Left renal pelvis (tissue), 4 donors: ENCODE data around the gene SPACA4. TPM values are rescaled to one million over a fixed set of nuclear protein-coding genes. Genes with fewer than 3 reads are reported as not detected.
"Not testable (repeated sequence)": the region's sequence is repeated elsewhere in the genome, so short reads cannot be mapped to it uniquely, and the experiment has no call there.

Experiments
- DNase-seq, 4 donors: peaks; one replicate each; pipeline ENCODE4 v3.0.0-alpha.2; 2013; ENCODE audit warnings: low read depth in 4 of 4, low spot score in 3 of 4
- polyA plus RNA-seq, 4 donors: library from polyadenylated mRNA; unstranded; fragments of 120-200 nt; gene quantifications; one replicate each; pipeline ENCODE4 v1.2.1, GENCODE V29; 2013; ENCODE audit not compliant: insufficient read length in 4 of 4

Gene SPACA4
- under 1 TPM in 1 of 4 donors, not detected in 3; 0.15 TPM for polyA plus RNA-seq

- DNase-seq, result no peak
Measured at GRCh38 chr19:48606463-48607358, at the start of gene SPACA4. SPACA4 (plus strand) TSS chr19:48606742; CDS start chr19:48606979, 237 bp downstream.

- no peak for DNase-seq
Measured at GRCh38 chr19:48556825-48557224, 49.7 kb upstream of the SPACA4 start.

GRCh38 chr19:48558018-48558684 lies 48.4 kb upstream of the SPACA4 start:
- no peak for DNase-seq

- no peak for DNase-seq
Measured at GRCh38 chr19:48560095-48560530, 46.4 kb upstream of the SPACA4 start.

GRCh38 chr19:48561412-48561811 lies 45.1 kb upstream of the SPACA4 start:
- no peak for DNase-seq

GRCh38 chr19:48565090-48565489 lies 41.5 kb upstream of the SPACA4 start:
- DNase-seq, result no peak

- no peak for DNase-seq
Measured at GRCh38 chr19:48568345-48568886, 38.1 kb upstream of the SPACA4 start.

- no peak for DNase-seq
Measured at GRCh38 chr19:48569814-48570213, 36.7 kb upstream of the SPACA4 start.

- DNase-seq, result no peak
Measured at GRCh38 chr19:48571378-48572162, 35.0 kb upstream of the SPACA4 start.

- no peak for DNase-seq
Measured at GRCh38 chr19:48573163-48573505, 33.4 kb upstream of the SPACA4 start.

GRCh38 chr19:48575931-48576622 lies 30.5 kb upstream of the SPACA4 start:
- DNase-seq, result no peak

GRCh38 chr19:48577908-48578307 lies 28.6 kb upstream of the SPACA4 start:
- not testable (repeated sequence) for DNase-seq

GRCh38 chr19:48578891-48579290 lies 27.7 kb upstream of the SPACA4 start:
- no peak for DNase-seq

GRCh38 chr19:48582168-48582567 lies 24.4 kb upstream of the SPACA4 start:
- DNase-seq, result no peak

GRCh38 chr19:48587387-48587786 lies 19.2 kb upstream of the SPACA4 start:
- no peak for DNase-seq

- peak; percentile 61 to 73 (median 67) for DNase-seq
Measured at GRCh38 chr19:48588670-48589401, 17.7 kb upstream of the SPACA4 start.

- DNase-seq, result no peak
Measured at GRCh38 chr19:48591021-48591420, 15.5 kb upstream of the SPACA4 start.

- no peak for DNase-seq
Measured at GRCh38 chr19:48595171-48595570, 11.4 kb upstream of the SPACA4 start.

- no peak for DNase-seq
Measured at GRCh38 chr19:48595833-48596232, 10.7 kb upstream of the SPACA4 start.
